Ascending aorta (tissue), 2 donors: ENCODE results near the gene NCOA5. TPM values are rescaled to one million over a fixed set of nuclear protein-coding genes. Genes with fewer than 3 reads are reported as not detected.

Experiments
- DNase-seq, 2 donors: peaks; one replicate each; pipeline ENCODE4 v3.0.0-alpha.2; 2019; ENCODE audit warnings: low spot score in 2 of 2
- H3K27ac ChIP-seq, 2 donors: fragments of 200-600 bp; sonication (generic); one replicate each; pipeline ENCODE4 v1.5.1; 2016 to 2017; ENCODE audit warnings: mild to moderate bottlenecking in 1 of 2
- H3K27me3 ChIP-seq: fragments of 200-600 bp; sonication (generic); one replicate; pipeline ENCODE4 v1.5.1; 2017
- H3K36me3 ChIP-seq, 2 donors: fragments of 200-600 bp; sonication (generic); one replicate each; pipeline ENCODE4 v1.5.1; 2016
- H3K4me1 ChIP-seq, 2 donors: fragments of 200-600 bp; sonication (generic); one replicate each; pipeline ENCODE4 v1.5.1; 2016 to 2017; ENCODE audit warnings: mild to moderate bottlenecking in 1 of 2
- H3K4me3 ChIP-seq, 2 donors: fragments of 200-600 bp; sonication (generic); one replicate each; pipeline ENCODE4 v1.5.1; 2016 to 2017; ENCODE audit warnings: mild to moderate bottlenecking in 1 of 2
- H3K9me3 ChIP-seq, 2 donors: fragments of 200-600 bp; sonication (generic); one replicate each; pipeline ENCODE4 v1.5.1; 2016
- intact Hi-C: fragments of 100-400 bp; cut with DNase I; formaldehyde crosslinking; loops from one replicate; pipeline ENCODE4 v1.15.1; 2023
- total RNA-seq: library from RNA; depleted of rRNA; stranded (reverse); fragments of >200 nt; gene quantifications from one replicate; pipeline ENCODE4 v1.1.0, GENCODE V29; 2016
- TF ChIP-seq, protein P1 (sequence below), 3 experiments: fragments of 200-600 bp in 2 of 3; fragments of 450-650 bp in 1 of 3; sonication (generic) in 2 of 3; IDR thresholded peaks; one replicate each; pipeline ENCODE4 v1.5.1; 2016 to 2019; ENCODE audit warnings: antibody characterized with exemption in 3 of 3, mild to moderate bottlenecking in 1 of 3, moderate library complexity in 1 of 3

Gene NCOA5
- total RNA-seq, 1 donor from 2014 or later, result 70.4 TPM

DNA sequence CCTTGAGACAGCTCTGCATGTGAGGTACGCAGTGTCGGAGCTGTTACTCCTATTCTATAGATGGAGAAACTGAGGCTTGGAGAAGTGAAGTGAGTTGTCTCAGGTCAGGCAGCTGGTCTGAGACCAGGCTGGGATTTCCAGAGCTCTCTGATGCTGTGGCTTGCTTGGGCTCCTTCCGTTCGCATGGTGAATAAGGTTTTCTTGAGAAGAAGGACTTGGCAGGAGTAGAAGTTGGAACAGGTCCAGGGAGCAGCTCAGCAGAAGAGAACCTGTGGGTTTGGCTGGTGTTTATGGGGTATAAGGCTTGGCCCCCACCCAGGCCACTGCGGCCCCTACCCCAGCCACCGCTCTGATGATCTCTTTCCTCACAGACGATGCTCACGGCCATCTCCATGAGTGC is 53.4 kb downstream of the NCOA5 start:
- Histone ChIP-seq H3K9me3 (no peaks in the 10 kb centered on the region), H3K4me1 (no peaks in the 10 kb centered on the region), H3K36me3 (no peaks in the 10 kb centered on the region), H3K27me3 (peaks cover 7% of the 10 kb centered on the region), H3K4me3 (no peak overlapping the region), H3K27ac (no peak overlapping the region)
- intact Hi-C loops, result no loop called here
- no peak for DNase-seq
- TF ChIP-seq, protein P1, sequence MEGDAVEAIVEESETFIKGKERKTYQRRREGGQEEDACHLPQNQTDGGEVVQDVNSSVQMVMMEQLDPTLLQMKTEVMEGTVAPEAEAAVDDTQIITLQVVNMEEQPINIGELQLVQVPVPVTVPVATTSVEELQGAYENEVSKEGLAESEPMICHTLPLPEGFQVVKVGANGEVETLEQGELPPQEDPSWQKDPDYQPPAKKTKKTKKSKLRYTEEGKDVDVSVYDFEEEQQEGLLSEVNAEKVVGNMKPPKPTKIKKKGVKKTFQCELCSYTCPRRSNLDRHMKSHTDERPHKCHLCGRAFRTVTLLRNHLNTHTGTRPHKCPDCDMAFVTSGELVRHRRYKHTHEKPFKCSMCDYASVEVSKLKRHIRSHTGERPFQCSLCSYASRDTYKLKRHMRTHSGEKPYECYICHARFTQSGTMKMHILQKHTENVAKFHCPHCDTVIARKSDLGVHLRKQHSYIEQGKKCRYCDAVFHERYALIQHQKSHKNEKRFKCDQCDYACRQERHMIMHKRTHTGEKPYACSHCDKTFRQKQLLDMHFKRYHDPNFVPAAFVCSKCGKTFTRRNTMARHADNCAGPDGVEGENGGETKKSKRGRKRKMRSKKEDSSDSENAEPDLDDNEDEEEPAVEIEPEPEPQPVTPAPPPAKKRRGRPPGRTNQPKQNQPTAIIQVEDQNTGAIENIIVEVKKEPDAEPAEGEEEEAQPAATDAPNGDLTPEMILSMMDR (IDR thresholded peaks at IDR 0.05), result no peak

DNA sequence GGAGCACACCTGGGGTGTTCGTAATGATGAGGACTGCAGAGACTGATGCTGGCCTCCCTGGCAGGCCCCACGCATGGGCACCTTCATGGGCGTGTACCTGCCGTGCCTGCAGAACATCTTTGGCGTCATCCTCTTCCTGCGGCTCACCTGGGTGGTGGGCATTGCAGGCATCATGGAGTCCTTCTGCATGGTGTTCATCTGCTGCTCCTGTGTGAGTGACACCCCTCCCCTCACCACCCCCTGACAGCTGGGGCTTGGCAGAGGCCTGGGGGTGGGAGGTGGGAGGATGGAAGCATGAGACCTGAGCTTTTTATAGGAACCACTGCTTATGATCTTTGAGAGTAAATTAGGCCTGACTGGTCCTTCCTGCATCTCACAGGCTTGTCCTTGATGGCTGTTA is 54.0 kb downstream of the NCOA5 start:
- no peak overlapping the region for H3K4me3 ChIP-seq
- DNase-seq, result no peak
- H3K9me3 ChIP-seq, result no peaks in the 10 kb centered on the region
- no peak overlapping the region for H3K27ac ChIP-seq
- H3K36me3 ChIP-seq, result no peaks in the 10 kb centered on the region
- H3K4me1 ChIP-seq, result no peaks in the 10 kb centered on the region
- intact Hi-C loops, result no loop called here
- peaks cover 7% of the 10 kb centered on the region for H3K27me3 ChIP-seq
- TF ChIP-seq, protein P1 (IDR thresholded peaks at IDR 0.05), result no peak

DNA sequence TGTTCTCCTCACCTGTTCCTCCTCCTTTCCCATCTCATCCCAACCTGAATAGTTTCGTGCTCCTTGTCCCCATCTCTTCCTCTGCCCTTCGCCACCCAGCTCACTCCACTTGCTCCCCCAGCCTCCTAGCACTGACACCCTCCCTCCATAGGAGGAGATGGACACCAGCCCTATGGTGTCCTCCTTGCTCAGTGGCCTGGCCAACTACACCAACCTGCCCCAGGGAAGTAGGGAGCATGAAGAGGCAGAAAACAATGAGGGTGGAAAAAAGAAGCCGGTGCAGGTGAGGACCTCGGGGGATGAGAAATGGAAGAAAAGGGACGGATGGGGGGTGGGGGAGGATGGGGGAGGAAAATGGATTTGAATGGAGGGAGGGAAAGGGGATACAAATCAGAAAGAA is 54.5 kb downstream of the NCOA5 start:
- Histone ChIP-seq H3K9me3 (no peaks in the 10 kb centered on the region), H3K27ac (no peak overlapping the region), H3K36me3 (no peaks in the 10 kb centered on the region), H3K4me1 (no peaks in the 10 kb centered on the region), H3K27me3 (peaks cover 7% of the 10 kb centered on the region), H3K4me3 (no peak overlapping the region)
- no peak for DNase-seq
- TF ChIP-seq, protein P1 (IDR thresholded peaks at IDR 0.05), result no peak
- intact Hi-C loops, result no loop called here

DNA sequence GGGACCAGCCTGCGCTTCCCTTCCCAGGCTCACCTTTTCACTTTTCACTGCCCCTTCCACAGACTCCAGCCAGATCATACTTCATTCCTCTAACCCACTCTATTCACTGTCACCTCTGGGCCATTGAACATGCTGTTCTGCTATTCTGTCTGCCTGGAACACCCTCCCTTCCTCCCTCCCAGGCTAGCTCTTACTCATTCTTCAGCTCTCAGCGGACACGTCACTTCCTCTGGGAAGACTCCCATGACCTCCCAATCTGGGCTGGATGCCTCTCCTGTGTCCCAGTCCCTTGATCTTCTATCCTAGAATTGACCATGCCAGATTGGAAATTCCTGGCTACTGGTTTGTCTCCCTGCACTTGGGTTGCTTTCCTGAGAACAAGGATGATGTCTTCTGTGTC is 55.7 kb downstream of the NCOA5 start:
- intact Hi-C loops, result no loop called here
- H3K27ac ChIP-seq, result no peak overlapping the region
- H3K36me3 ChIP-seq, result no peaks in the 10 kb centered on the region
- peaks cover 12% of the 10 kb centered on the region for H3K27me3 ChIP-seq
- H3K4me3 ChIP-seq, result no peak overlapping the region
- no peaks in the 10 kb centered on the region for H3K9me3 ChIP-seq
- TF ChIP-seq, protein P1 (IDR thresholded peaks at IDR 0.05), result no peak
- DNase-seq, result no peak
- H3K4me1 ChIP-seq, result no peaks in the 10 kb centered on the region

DNA sequence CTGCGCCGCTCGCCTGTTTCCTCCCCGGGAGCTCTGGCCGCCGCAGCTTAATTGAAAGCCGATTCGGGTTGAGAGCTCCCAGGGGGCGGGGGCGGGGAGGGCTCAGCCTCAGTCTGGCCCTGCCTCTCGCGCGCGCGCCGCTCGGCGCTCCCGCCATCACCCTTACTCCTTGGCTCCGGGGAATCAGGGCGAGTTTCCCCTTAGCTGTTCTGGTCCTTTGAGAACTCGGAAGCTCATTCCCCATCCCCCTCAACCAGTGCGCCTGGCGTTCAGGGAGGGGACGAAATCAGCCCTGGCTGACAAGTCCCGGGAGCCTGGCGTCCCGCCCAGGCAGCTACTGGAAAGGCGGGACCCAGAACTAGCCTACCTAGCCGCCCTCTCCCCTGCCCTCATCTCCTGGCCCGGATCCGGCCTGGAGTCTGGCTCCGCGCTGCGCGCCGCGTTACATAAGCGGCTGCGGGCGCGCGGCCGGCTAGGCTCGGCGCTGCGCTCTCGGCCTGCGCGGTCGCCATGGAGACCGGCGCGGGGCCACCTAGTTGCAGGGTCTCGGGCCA is 58.0 kb downstream of the NCOA5 start:
- Histone ChIP-seq H3K27ac (no peak overlapping the region), H3K36me3 (no peaks in the 10 kb centered on the region), H3K27me3 (peaks cover 14% of the 10 kb centered on the region), H3K4me3 (no peak overlapping the region), H3K4me1 (no peaks in the 10 kb centered on the region), H3K9me3 (no peaks in the 10 kb centered on the region)
- TF ChIP-seq, protein P1 (IDR thresholded peaks at IDR 0.05), result no peak
- no peak for DNase-seq
- intact Hi-C loops, result no loop called here

DNA sequence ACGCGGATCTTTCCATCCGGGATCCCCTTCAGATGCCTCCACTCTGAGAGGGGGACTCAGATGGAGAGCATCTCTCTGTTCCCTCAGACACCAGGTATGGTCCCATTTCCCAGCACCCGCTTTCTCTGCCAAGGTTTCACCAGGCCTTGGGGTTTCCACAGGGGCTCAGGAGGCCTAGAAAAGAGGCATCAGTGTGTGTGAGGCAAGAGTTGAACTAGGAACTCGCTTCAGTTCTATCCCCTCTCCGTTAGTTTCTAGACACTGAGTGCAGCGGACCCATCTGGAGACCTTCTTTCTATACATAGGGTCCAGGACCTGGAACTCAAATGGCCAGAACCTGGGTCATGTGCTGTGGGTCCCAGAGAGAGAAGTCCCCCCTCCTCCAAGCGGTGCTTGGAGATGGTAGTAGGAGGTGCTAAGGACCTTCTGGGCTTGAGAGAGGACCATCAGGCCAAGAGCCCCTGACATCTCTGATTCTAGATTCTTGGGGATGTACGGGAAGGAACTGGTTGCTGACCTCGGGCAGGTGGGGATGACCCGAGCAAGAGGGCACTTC is 58.7 kb downstream of the NCOA5 start:
- Histone ChIP-seq H3K27ac (no peak overlapping the region), H3K36me3 (no peaks in the 10 kb centered on the region), H3K27me3 (peaks cover 14% of the 10 kb centered on the region), H3K4me3 (no peak overlapping the region), H3K4me1 (no peaks in the 10 kb centered on the region), H3K9me3 (no peaks in the 10 kb centered on the region)
- TF ChIP-seq, protein P1 (IDR thresholded peaks at IDR 0.05), result no peak
- intact Hi-C loops, result no loop called here
- no peak for DNase-seq
